ENCODE data around the gene RAB18.
A peak's percentile ranks its signal among the peaks of the same experiment; 100 is the strongest.

The RAB18 gene

GRCh38 chr10:27518261-27518660, 14.2 kb downstream of the RAB18 start:
- no peak for TF ChIP-seq CTCF (IDR thresholded peaks at IDR 0.05)
- Mint-ChIP-seq H3K4me1 (no peaks in the 10 kb centered on the region), H3K27me3 (ENCODE audit: low read depth, poor library complexity) (no peaks in the 10 kb centered on the region), H3K4me3 (no peak overlapping the region), H3K27ac (no peak overlapping the region), H3K9me3 (peaks cover 7% of the 10 kb centered on the region), H3K36me3 (ENCODE audit: low read depth) (peaks cover 90% of the 10 kb centered on the region)
- no peak for DNase-seq

GRCh38 chr10:27525819-27526218, 21.7 kb downstream of the RAB18 start:
- Mint-ChIP-seq H3K27ac (no peak overlapping the region), H3K4me3 (no peak overlapping the region), H3K36me3 (ENCODE audit: low read depth) (peaks cover 32% of the 10 kb centered on the region), H3K27me3 (ENCODE audit: low read depth, poor library complexity) (no peaks in the 10 kb centered on the region), H3K9me3 (peaks cover 4% of the 10 kb centered on the region), H3K4me1 (no peaks in the 10 kb centered on the region)
- TF ChIP-seq CTCF (IDR thresholded peaks at IDR 0.05): no peak
- no peak for DNase-seq

GRCh38 chr10:27526242-27526641, 22.1 kb downstream of the RAB18 start:
- peaks cover 27% of the 10 kb centered on the region for H3K36me3 Mint-ChIP-seq (ENCODE audit: low read depth)

GRCh38 chr10:27527666-27528295, 23.7 kb downstream of the RAB18 start:
- no peaks in the 10 kb centered on the region for H3K4me1 Mint-ChIP-seq
- DNase-seq: no peak
- H3K9me3 Mint-ChIP-seq: no peaks in the 10 kb centered on the region
- TF ChIP-seq CTCF (IDR thresholded peaks at IDR 0.05): no peak
- peak overlapping the region; percentile 35 for H3K27ac Mint-ChIP-seq
- H3K27me3 Mint-ChIP-seq (ENCODE audit: low read depth, poor library complexity): no peaks in the 10 kb centered on the region
- peaks cover 13% of the 10 kb centered on the region for H3K36me3 Mint-ChIP-seq (ENCODE audit: low read depth)
- H3K4me3 Mint-ChIP-seq: no peak overlapping the region

More at GRCh38 chr10:27526242-27526641, 22.1 kb downstream of the RAB18 start:
- Mint-ChIP-seq H3K4me3 (no peak overlapping the region), H3K27me3 (ENCODE audit: low read depth, poor library complexity) (no peaks in the 10 kb centered on the region), H3K9me3 (peaks cover 2% of the 10 kb centered on the region), H3K27ac (no peak overlapping the region), H3K4me1 (no peaks in the 10 kb centered on the region)
- TF ChIP-seq CTCF (IDR thresholded peaks at IDR 0.05): no peak
- no peak for DNase-seq

- H3K4me3 Mint-ChIP-seq: no peak overlapping the region
Measured at GRCh38 chr10:27529010-27529783, 25.1 kb downstream of the RAB18 start.

More at GRCh38 chr10:27529010-27529783, 25.1 kb downstream of the RAB18 start:
- H3K4me1 Mint-ChIP-seq: no peaks in the 10 kb centered on the region
- no peak for TF ChIP-seq CTCF (IDR thresholded peaks at IDR 0.05)
- H3K27me3 Mint-ChIP-seq (ENCODE audit: low read depth, poor library complexity): no peaks in the 10 kb centered on the region
- no peak overlapping the region for H3K27ac Mint-ChIP-seq
- peaks cover 3% of the 10 kb centered on the region for H3K36me3 Mint-ChIP-seq (ENCODE audit: low read depth)
- no peak for DNase-seq
- H3K9me3 Mint-ChIP-seq: no peaks in the 10 kb centered on the region
